ENCODE data around the gene ATP2B2.
"Not testable (repeated sequence)": the region's sequence is repeated elsewhere in the genome, so short reads cannot be mapped to it uniquely, and the experiment has no call there.

ATP2B2 gene

DNA sequence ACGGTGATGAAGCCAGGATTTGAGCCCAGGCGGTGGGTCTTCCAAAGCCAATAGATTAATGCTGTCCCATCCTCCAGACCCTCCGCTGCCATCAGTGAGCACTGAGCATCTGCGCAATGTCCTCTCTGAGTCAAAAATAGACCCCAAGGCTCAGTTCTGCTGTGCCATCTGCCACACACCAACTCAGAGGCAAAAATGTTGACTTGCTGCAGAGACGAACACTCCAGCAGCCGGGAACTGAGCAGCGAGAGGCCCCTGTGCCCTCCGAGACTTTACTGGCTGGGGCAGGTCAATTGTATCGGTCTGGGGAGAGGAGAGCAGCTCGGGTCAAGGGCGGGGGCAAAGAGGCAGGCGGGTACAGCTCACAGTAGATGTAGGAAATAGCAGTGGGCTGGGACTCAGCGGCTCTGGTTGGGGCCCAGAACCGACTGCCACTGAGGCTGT lies 41.5 kb upstream of the ATP2B2 start:
- DNase-seq (ENCODE audit: low read depth), result no peak
- no peak overlapping the region for H3K4me3 ChIP-seq (ENCODE audit: low read depth, low read length)
- TF ChIP-seq, protein P1, sequence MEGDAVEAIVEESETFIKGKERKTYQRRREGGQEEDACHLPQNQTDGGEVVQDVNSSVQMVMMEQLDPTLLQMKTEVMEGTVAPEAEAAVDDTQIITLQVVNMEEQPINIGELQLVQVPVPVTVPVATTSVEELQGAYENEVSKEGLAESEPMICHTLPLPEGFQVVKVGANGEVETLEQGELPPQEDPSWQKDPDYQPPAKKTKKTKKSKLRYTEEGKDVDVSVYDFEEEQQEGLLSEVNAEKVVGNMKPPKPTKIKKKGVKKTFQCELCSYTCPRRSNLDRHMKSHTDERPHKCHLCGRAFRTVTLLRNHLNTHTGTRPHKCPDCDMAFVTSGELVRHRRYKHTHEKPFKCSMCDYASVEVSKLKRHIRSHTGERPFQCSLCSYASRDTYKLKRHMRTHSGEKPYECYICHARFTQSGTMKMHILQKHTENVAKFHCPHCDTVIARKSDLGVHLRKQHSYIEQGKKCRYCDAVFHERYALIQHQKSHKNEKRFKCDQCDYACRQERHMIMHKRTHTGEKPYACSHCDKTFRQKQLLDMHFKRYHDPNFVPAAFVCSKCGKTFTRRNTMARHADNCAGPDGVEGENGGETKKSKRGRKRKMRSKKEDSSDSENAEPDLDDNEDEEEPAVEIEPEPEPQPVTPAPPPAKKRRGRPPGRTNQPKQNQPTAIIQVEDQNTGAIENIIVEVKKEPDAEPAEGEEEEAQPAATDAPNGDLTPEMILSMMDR (IDR thresholded peaks at IDR 0.05; ENCODE audit: low read depth, low read length, missing control alignments), result no peak

DNA sequence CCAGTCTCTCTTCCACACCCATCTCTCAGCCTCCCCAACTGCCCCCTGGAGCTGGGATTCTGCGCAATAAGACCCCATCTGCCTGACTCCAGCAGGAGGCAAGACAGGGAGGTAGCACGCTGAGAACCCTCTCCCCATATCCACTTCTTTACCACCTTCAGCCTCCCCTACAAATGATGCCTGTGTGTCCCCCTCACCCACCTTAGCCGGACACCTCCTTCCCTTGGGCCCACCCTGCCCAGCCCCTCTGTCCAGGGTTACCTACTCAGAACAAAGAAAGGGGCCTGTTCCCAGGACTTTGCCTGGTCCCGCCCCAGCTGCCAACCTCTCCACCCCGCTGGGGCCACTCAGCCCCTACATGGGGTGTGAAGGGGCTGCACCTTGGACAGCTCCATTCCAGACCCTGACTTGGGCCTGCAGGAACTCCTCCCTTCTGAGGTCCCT lies 40.8 kb upstream of the ATP2B2 start:
- no peak overlapping the region for H3K4me3 ChIP-seq (ENCODE audit: low read depth, low read length)
- TF ChIP-seq, protein P1 (IDR thresholded peaks at IDR 0.05; ENCODE audit: low read depth, low read length, missing control alignments), result no peak
- no peak for DNase-seq (ENCODE audit: low read depth)

DNA sequence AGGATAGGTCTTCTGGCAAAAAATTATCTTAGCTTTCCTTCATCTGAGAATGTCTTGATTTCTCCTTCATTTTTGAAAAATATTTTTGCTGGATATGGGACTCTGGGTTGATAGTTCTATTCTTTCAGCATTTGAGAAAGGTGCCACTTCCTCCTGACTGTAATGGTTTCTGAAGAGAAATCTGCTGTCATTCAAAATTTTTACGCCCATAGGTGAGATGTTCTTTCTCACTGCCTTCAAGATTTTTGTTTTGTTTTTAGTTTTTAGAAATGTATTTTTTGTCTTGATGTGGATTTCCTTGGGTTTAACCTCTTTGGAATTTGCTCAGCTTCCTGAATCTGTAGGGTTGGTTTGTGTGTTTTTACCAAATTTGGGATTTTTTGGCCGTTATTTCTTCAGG lies 37.1 kb upstream of the ATP2B2 start:
- no peak overlapping the region for H3K4me3 ChIP-seq (ENCODE audit: low read depth, low read length)
- DNase-seq (ENCODE audit: low read depth), result no peak
- TF ChIP-seq, protein P1 (IDR thresholded peaks at IDR 0.05; ENCODE audit: low read depth, low read length, missing control alignments), result no peak

DNA sequence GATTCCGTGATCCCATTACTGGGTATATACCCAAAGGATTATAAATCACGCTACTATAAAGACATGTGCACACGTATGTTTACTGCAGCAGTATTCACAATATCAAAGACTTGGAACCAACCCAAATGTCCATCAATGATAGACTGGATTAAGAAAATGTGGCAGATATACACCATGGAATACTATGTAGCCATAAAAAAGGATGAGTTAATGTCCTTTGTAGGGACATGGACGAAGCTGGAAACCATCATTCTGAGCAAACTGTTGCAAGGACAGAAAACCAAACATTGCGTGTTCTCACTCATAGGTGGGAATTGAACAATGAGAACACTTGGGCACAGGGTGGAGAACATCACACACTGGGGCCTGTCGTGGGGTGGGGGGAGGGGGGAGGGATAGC lies 35.0 kb upstream of the ATP2B2 start:
- not testable (repeated sequence) for DNase-seq (ENCODE audit: low read depth); H3K4me3 ChIP-seq (ENCODE audit: low read depth, low read length)

DNA sequence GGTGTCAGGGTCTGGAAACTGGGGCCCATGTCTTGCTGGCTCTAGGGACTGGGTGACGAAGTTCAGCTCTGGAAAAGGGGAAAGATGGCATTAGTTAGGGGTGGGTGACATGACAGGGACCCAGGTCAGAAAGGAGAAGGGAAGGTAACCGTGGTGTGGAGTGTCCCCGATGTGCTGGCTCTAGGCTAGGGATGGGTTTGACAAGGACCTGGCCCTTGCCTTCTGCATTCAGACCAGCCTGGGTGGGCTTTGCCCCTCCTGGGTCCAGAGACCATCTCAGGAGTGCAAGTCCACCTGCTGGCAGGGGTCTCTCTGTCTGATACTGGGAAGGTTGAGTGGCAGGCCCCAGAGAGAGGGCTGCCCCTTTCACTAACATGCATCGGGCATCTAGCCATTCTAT lies 28.7 kb upstream of the ATP2B2 start:
- TF ChIP-seq, protein P1 (IDR thresholded peaks at IDR 0.05; ENCODE audit: low read depth, low read length, missing control alignments), result no peak
- DNase-seq (ENCODE audit: low read depth), result no peak
- H3K4me3 ChIP-seq (ENCODE audit: low read depth, low read length), result no peak overlapping the region

DNA sequence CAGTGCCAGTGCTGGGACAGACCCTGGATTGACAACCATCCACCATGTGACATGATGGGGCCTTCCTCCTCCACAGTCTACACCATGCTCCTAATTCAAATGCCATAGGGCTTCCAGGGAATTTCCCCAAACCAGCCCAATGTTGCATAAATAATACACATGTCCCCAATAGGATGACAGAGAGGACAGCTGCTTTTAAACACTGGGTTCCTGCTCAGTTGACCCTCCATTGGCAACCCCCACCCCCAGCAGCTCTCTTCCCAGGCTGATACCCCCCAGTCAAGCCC lies 28.3 kb upstream of the ATP2B2 start:
- TF ChIP-seq, protein P1 (IDR thresholded peaks at IDR 0.05; ENCODE audit: low read depth, low read length, missing control alignments), result no peak
- no peak for DNase-seq (ENCODE audit: low read depth)
- H3K4me3 ChIP-seq (ENCODE audit: low read depth, low read length), result no peak overlapping the region

DNA sequence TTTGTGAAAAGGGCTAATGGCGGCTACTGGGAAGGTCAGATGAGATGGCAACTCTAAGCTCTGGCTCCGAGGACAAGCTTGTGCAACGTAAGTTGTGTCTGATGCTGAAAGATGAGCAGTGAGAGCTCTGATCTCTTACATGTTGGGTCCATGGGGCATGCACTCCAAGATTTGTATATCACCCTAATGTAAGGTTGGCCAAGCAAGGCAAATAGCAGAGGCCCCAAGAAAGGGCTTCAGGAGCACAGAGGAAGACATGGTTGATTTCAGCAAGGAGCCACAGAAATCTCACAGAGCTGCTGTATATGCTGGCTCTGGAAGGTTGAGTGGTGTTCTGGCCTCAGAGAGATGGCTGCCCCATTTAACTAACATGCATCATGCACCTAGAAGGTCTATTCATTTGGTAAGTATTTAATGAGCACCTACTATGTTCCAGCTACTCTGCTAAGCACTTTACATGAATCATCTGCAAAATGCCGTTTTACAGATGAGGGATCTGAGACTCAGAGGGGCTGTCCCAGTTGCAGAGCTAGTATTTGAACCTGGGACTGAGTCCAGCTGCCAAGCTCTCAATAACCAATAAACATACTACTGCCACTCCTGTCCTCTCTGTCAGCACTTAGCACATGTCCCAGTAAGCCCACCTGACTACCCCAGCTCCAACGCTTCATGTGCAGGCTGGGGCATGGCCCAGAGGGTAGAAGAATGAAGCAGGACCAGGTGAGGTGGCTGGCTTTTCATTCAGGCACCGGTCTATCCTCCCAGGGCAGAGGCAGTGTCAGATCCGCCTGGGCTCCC lies 27.8 kb upstream of the ATP2B2 start:
- H3K4me3 ChIP-seq (ENCODE audit: low read depth, low read length), result no peak overlapping the region
- TF ChIP-seq, protein P1 (IDR thresholded peaks at IDR 0.05; ENCODE audit: low read depth, low read length, missing control alignments), result no peak
- no peak for DNase-seq (ENCODE audit: low read depth)
